SK-N-SH (cell line): ENCODE measurements around the gene UNK. TPM values are rescaled to one million over a fixed set of nuclear protein-coding genes. Genes with fewer than 3 reads are reported as not detected.

Experiments
- CTCF ChIA-PET: fragments of 300-600, 350-600 bp; formaldehyde crosslinking; extraction: SDS; loops from one replicate; lab custom pipeline; 2021; lab: Yijun Ruan, JAX
- POLR2A ChIA-PET: fragments of 350-600 bp; sonication (Branson Sonifier 250); formaldehyde crosslinking; extraction: SDS; loops from one replicate; lab custom pipeline; 2020; ENCODE audit warnings: antibody characterized with exemption, inconsistent platforms; lab: Yijun Ruan, JAX
- DNase-seq: peaks from one replicate; pipeline ENCODE4 v3.0.0; 2012
- H2AFZ ChIP-seq: fragments of 200-600 bp; sonication (generic); 2 replicates; pipeline ENCODE4 v1.8.1; 2016; ENCODE audit warnings: antibody characterized with exemption, mild to moderate bottlenecking, low read depth
- H3F3A ChIP-seq: fragments of 200-600 bp; sonication (generic); replicated peaks from 2 replicates; pipeline ENCODE3; 2016; ENCODE audit warnings: antibody characterized with exemption, mild to moderate bottlenecking; ENCODE audit not compliant: insufficient read depth
- H3K27ac ChIP-seq, 2 experiments: fragments of 200-500 bp in 1 of 2; fragments of 200-600 bp in 1 of 2; sonication (Bioruptor generic) in 1 of 2; sonication (generic), shearing (Covaris generic) in 1 of 2; 2 replicates each; pipeline versions ENCODE4 v1.5.1 to v1.6.1; 2014 to 2016; ENCODE audit warnings: low read depth in 2 of 2, inconsistent platforms in 1 of 2, low read length in 1 of 2, mild to moderate bottlenecking in 1 of 2, mixed read lengths in 1 of 2
- H3K27me3 ChIP-seq: fragments of 200-600 bp; sonication (generic), shearing (Covaris generic); 2 replicates; pipeline ENCODE4 v1.6.1; 2016; ENCODE audit warnings: mixed run types; ENCODE audit not compliant: insufficient read depth
- H3K36me3 ChIP-seq, 2 experiments: fragments of 200-500 bp in 1 of 2; fragments of 200-600 bp in 1 of 2; sonication (Bioruptor generic) in 1 of 2; sonication (generic) in 1 of 2; replicated peaks in 1 of 2; 2 replicates each; pipeline versions ENCODE3 to v1.5.1; 2014 to 2016; ENCODE audit warnings: low read length in 1 of 2, mild to moderate bottlenecking in 1 of 2; ENCODE audit not compliant: insufficient read depth in 2 of 2, control insufficient read depth in 1 of 2
- H3K4me1 ChIP-seq, 2 experiments: fragments of 200-500 bp in 1 of 2; fragments of 200-600 bp in 1 of 2; sonication (Bioruptor generic) in 1 of 2; sonication (generic), shearing (Covaris generic) in 1 of 2; 2 replicates each; pipeline versions ENCODE4 v1.5.1 to v1.6.1; 2014 to 2016; ENCODE audit warnings: low read depth in 1 of 2, low read length in 1 of 2, mixed run types in 1 of 2; ENCODE audit not compliant: insufficient read depth in 2 of 2, control insufficient read depth in 1 of 2
- H3K4me2 ChIP-seq: fragments of 200-600 bp; sonication (generic), shearing (Covaris generic); 2 replicates; pipeline ENCODE4 v1.6.1; 2017; ENCODE audit warnings: mixed run types
- H3K4me3 ChIP-seq, 2 experiments: fragments of 200-500 bp in 1 of 2; fragments of 200-600 bp in 1 of 2; sonication (Bioruptor generic) in 1 of 2; sonication (generic), shearing (Covaris generic) in 1 of 2; 2 replicates each; pipeline versions ENCODE4 v1.5.1 to v1.8.1; 2014 to 2016; ENCODE audit warnings: low read depth in 2 of 2, inconsistent platforms in 1 of 2, low read length in 1 of 2, mild to moderate bottlenecking in 1 of 2, mixed read lengths in 1 of 2, moderate library complexity in 1 of 2
- H3K79me2 ChIP-seq: fragments of 200-600 bp; sonication (generic); 2 replicates; pipeline ENCODE4 v1.8.1; 2017; ENCODE audit warnings: mild to moderate bottlenecking; ENCODE audit not compliant: insufficient read depth
- H3K9ac ChIP-seq: fragments of 200-600 bp; sonication (generic); 2 replicates; pipeline ENCODE4 v1.6.1; 2017; ENCODE audit warnings: mixed run types
- H3K9me2 ChIP-seq: fragments of 200-600 bp; sonication (generic); 2 replicates; pipeline ENCODE4 v1.6.1; 2017; ENCODE audit warnings: mixed run types
- H3K9me3 ChIP-seq: fragments of 200-600 bp; sonication (generic); 2 replicates; pipeline ENCODE4 v1.6.1; 2017; ENCODE audit warnings: mixed run types, mild to moderate bottlenecking, moderate library complexity
- H4K20me1 ChIP-seq: fragments of 200-600 bp; sonication (generic); 2 replicates; pipeline ENCODE4 v1.6.1; 2017; ENCODE audit warnings: mild to moderate bottlenecking, mixed run types; ENCODE audit not compliant: insufficient read depth
- ELF1 ChIP-seq: IDR thresholded peaks from 2 replicates; pipeline ENCODE4 v1.4.0; 2012
- EP300 ChIP-seq, 2 experiments: IDR thresholded peaks; 2 replicates each; pipeline versions ENCODE4 v1.4.0 to v1.6.1; 2012; ENCODE audit warnings: borderline replicate concordance in 1 of 2, low read depth in 1 of 2, low read length in 1 of 2
- FOXJ3 ChIP-seq: sonication (generic); formaldehyde crosslinking; IDR thresholded peaks from 2 replicates; pipeline ENCODE4 v1.5.1; 2020; ENCODE audit warnings: mild to moderate bottlenecking, missing genetic modification reagents
- GABPA ChIP-seq: IDR thresholded peaks from 2 replicates; pipeline ENCODE4 v1.4.0; 2012; ENCODE audit warnings: low read depth, mild to moderate bottlenecking
- GATA2 ChIP-seq: sonication (generic); formaldehyde crosslinking; IDR thresholded peaks from 2 replicates; pipeline ENCODE4 v1.5.0; 2020; ENCODE audit warnings: mild to moderate bottlenecking, missing genetic modification reagents
- MEF2A ChIP-seq: IDR thresholded peaks from 2 replicates; pipeline ENCODE4 v1.4.0; 2012; ENCODE audit warnings: low read depth, borderline replicate concordance
- NFIC ChIP-seq: IDR thresholded peaks from 2 replicates; pipeline ENCODE4 v1.4.0; 2012; ENCODE audit warnings: borderline replicate concordance
- POLR2AphosphoS5 ChIP-seq: IDR thresholded peaks from 2 replicates; pipeline ENCODE4 v1.6.1; 2012; ENCODE audit warnings: low read depth, low read length
- RAD21 ChIP-seq: IDR thresholded peaks from 2 replicates; pipeline ENCODE4 v1.6.1; 2012; ENCODE audit warnings: mild to moderate bottlenecking, low read length
- RFX5 ChIP-seq: IDR thresholded peaks from 2 replicates; pipeline ENCODE4 v1.6.1; 2012; ENCODE audit warnings: mild to moderate bottlenecking, improper control_type of control experiment, low read length
- SIN3A ChIP-seq: IDR thresholded peaks from 2 replicates; pipeline ENCODE4 v1.6.1; 2012; ENCODE audit warnings: low read depth, mild to moderate bottlenecking, low read length, moderate library complexity, borderline replicate concordance
- SMC3 ChIP-seq: IDR thresholded peaks from 2 replicates; pipeline ENCODE4 v1.6.1; 2012; ENCODE audit warnings: low read depth, low read length, improper control_type of control experiment
- TAF1 ChIP-seq: IDR thresholded peaks from 2 replicates; pipeline ENCODE4 v1.6.1; 2012; ENCODE audit warnings: low read depth, mild to moderate bottlenecking, low read length, moderate library complexity, borderline replicate concordance
- WGBS: methylation state at CpG from one replicate; pipeline ENCODE4 v1.1.6; 2017; ENCODE audit warnings: low lambda C conversion rate; 5-methylcytosine and 5-hydroxymethylcytosine counted together
- polyA plus RNA-seq, 3 experiments: library from polyadenylated mRNA; depleted of rRNA; stranded (reverse); fragments of >200 nt; gene quantifications; 2 replicates each; pipeline ENCODE4 v1.2.3, GENCODE V29; 2012
- TF ChIP-seq, protein P1 (sequence below): IDR thresholded peaks from 2 replicates; pipeline ENCODE4; 2012
- TF ChIP-seq, protein P2 (sequence below): IDR thresholded peaks from 2 replicates; pipeline ENCODE4 v1.4.0; 2012; ENCODE audit warnings: low read depth, borderline replicate concordance
- TF ChIP-seq, protein P3 (sequence below): IDR thresholded peaks from 2 replicates; pipeline ENCODE4 v1.4.0; 2012; ENCODE audit warnings: low read depth
- TF ChIP-seq, protein P4 (sequence below): IDR thresholded peaks from 2 replicates; pipeline ENCODE4 v1.4.0; 2012; ENCODE audit warnings: low read depth, borderline replicate concordance

UNK gene
- polyA plus RNA-seq, 1 of the 3 experiments (the other 2 are of a cell fraction), result 24.8 TPM

- no peaks in the 10 kb centered on the region for H3K79me2 ChIP-seq
- peaks cover 20 to 56% of the 10 kb centered on the region in 2 experiments for H3K36me3 ChIP-seq
- peaks cover 4 to 10% of the 10 kb centered on the region in 2 experiments; a peak in 3 of 4 replicates for H3K4me1 ChIP-seq
- no peak for DNase-seq
- no peaks in the 10 kb centered on the region for H3K27me3 ChIP-seq
- ChIA-PET POLR2A (interaction anchor here (1.7 kb wide), 1 partner anchor 40 kb away, joined by 9 read pairs; no protein-coding TSS in a partner anchor), CTCF (interaction anchor here (0.6 to 7.6 kb wide), 4 partner anchors 8 to 17 kb away, joined by 4 to 90 read pairs (median 4); no protein-coding TSS in a partner anchor)
- no peak overlapping the region for H3K4me2 ChIP-seq
- WGBS, result 84% methylated on average over 6 of the region's 6 CpGs
- no peak overlapping the region for H3K9ac ChIP-seq
- TF ChIP-seq GATA2 (CRISPR knock-in tag) (no peak), SMC3 (no peak), SIN3A (no peak), MEF2A (no peak), GABPA (no peak), ELF1 (no peak), EP300 (IDR thresholded peaks at IDR 0.05; ENCODE audit: borderline replicate concordance in 1 of 2, low read depth in 1 of 2, low read length in 1 of 2) (no peak), POLR2AphosphoS5 (no peak), FOXJ3 (no peak), RAD21 (no peak), RFX5 (no peak), NFIC (no peak), TAF1 (no peak)
- TF ChIP-seq, protein P1, sequence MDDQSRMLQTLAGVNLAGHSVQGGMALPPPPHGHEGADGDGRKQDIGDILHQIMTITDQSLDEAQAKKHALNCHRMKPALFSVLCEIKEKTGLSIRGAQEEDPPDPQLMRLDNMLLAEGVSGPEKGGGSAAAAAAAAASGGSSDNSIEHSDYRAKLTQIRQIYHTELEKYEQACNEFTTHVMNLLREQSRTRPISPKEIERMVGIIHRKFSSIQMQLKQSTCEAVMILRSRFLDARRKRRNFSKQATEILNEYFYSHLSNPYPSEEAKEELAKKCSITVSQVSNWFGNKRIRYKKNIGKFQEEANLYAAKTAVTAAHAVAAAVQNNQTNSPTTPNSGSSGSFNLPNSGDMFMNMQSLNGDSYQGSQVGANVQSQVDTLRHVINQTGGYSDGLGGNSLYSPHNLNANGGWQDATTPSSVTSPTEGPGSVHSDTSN, result no peak
- TF ChIP-seq, protein P2, sequence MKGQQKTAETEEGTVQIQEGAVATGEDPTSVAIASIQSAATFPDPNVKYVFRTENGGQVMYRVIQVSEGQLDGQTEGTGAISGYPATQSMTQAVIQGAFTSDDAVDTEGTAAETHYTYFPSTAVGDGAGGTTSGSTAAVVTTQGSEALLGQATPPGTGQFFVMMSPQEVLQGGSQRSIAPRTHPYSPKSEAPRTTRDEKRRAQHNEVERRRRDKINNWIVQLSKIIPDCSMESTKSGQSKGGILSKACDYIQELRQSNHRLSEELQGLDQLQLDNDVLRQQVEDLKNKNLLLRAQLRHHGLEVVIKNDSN, result no peak
- TF ChIP-seq, protein P3, sequence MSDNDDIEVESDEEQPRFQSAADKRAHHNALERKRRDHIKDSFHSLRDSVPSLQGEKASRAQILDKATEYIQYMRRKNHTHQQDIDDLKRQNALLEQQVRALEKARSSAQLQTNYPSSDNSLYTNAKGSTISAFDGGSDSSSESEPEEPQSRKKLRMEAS, result no peak
- TF ChIP-seq, protein P4, sequence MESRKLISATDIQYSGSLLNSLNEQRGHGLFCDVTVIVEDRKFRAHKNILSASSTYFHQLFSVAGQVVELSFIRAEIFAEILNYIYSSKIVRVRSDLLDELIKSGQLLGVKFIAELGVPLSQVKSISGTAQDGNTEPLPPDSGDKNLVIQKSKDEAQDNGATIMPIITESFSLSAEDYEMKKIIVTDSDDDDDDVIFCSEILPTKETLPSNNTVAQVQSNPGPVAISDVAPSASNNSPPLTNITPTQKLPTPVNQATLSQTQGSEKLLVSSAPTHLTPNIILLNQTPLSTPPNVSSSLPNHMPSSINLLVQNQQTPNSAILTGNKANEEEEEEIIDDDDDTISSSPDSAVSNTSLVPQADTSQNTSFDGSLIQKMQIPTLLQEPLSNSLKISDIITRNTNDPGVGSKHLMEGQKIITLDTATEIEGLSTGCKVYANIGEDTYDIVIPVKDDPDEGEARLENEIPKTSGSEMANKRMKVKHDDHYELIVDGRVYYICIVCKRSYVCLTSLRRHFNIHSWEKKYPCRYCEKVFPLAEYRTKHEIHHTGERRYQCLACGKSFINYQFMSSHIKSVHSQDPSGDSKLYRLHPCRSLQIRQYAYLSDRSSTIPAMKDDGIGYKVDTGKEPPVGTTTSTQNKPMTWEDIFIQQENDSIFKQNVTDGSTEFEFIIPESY, result no peak
- H3K27ac ChIP-seq, result no peak overlapping the region
- no peaks in the 10 kb centered on the region for H3K9me2 ChIP-seq
- H4K20me1 ChIP-seq, result no peaks in the 10 kb centered on the region
- no peaks in the 10 kb centered on the region for H3K9me3 ChIP-seq
- H2AFZ ChIP-seq, result no peak overlapping the region
- H3F3A ChIP-seq, result peaks cover 9% of the 10 kb centered on the region
- H3K4me3 ChIP-seq, result no peak overlapping the region
Measured at GRCh38 chr17:75814021-75814395, 29.4 kb downstream of the UNK start.
